T-cell (primary cell): ENCODE results near the gene RXRA. TPM values are rescaled to one million over a fixed set of nuclear protein-coding genes. Genes with fewer than 3 reads are reported as not detected.

Source experiments
- ATAC-seq, 4 experiments: fragments of 200-7000 bp in 3 of 4; fragments of 150-1000 bp in 1 of 4; cut with Tn5 transposase; replicated peaks in 1 of 4; 1 replicate in 3 of 4; 2 replicates in 1 of 4; pipeline ENCODE4 v1.10.0; 2021; ENCODE audit warnings: moderate library complexity in 3 of 4, mild to moderate bottlenecking in 2 of 4, moderate number of reproducible peaks in 1 of 4
- CTCF ChIA-PET, 2 donors: fragments of 300-600 bp; sonication (Branson Sonifier 250); formaldehyde crosslinking; loops; one replicate each; lab custom pipeline; 2022; ENCODE audit warnings: antibody characterized with exemption in 2 of 2; lab: Charles Lee
- POLR2A ChIA-PET, 2 donors: fragments of 300-600 bp; sonication (Branson Sonifier 250); formaldehyde crosslinking; loops; one replicate each; lab custom pipeline; 2022; ENCODE audit warnings: antibody characterized with exemption in 2 of 2; lab: Charles Lee
- DNase-seq, 35 experiments: peaks; one replicate each; pipeline versions ENCODE4 v3.0.0 to v3.0.0-alpha.2; 2013 to 2023
- H3K27ac ChIP-seq: one replicate; pipeline ENCODE4 v1.5.1; 2013; ENCODE audit warnings: low read length
- H3K27me3 ChIP-seq, 2 experiments: replicated peaks in 1 of 2; 1 replicate in 1 of 2; 2 replicates in 1 of 2; pipeline versions ENCODE4 v1.6.1 to v1.7.0; 2013; ENCODE audit warnings: low read length in 1 of 2, mixed read lengths in 1 of 2; ENCODE audit not compliant: control insufficient read depth in 2 of 2, insufficient read depth in 2 of 2; ENCODE audit errors: extremely low read depth in 1 of 2
- H3K36me3 ChIP-seq, 2 donors: 1 replicate in 1 of 2; 2 replicates in 1 of 2; pipeline versions ENCODE4 v1.6.1 to v1.7.0; 2013; ENCODE audit warnings: low read length in 1 of 2; ENCODE audit not compliant: control insufficient read depth in 2 of 2, insufficient read depth in 1 of 2; ENCODE audit errors: extremely low read depth in 1 of 2
- H3K4me1 ChIP-seq, 2 experiments: 1 replicate in 1 of 2; 2 replicates in 1 of 2; pipeline versions ENCODE4 v1.6.1 to v1.7.0; 2013; ENCODE audit warnings: low read length in 2 of 2, mixed read lengths in 1 of 2; ENCODE audit not compliant: insufficient read depth in 2 of 2, control insufficient read depth in 1 of 2; ENCODE audit errors: extremely low read depth in 1 of 2
- H3K4me3 ChIP-seq, 2 donors: 1 replicate in 1 of 2; 2 replicates in 1 of 2; pipeline versions ENCODE4 v1.5.1 to v1.7.0; 2013; ENCODE audit warnings: mild to moderate bottlenecking in 2 of 2, low read length in 1 of 2, moderate library complexity in 1 of 2; ENCODE audit not compliant: control insufficient read depth in 1 of 2; ENCODE audit errors: extremely low read depth in 1 of 2
- H3K9me3 ChIP-seq: 2 replicates; pipeline ENCODE4 v1.7.0; 2013
- H3K27ac Mint-ChIP-seq, 2 donors: one replicate each; pipeline ENCODE4 v1.8.0; 2020 to 2021; ENCODE audit warnings: mild to moderate bottlenecking in 2 of 2, mixed read lengths in 2 of 2
- H3K27me3 Mint-ChIP-seq, 2 donors: one replicate each; pipeline ENCODE4 v1.8.0; 2021 to 2022; ENCODE audit warnings: mixed read lengths in 2 of 2
- H3K36me3 Mint-ChIP-seq: one replicate; pipeline ENCODE4 v1.8.0; 2021; ENCODE audit warnings: mixed read lengths
- H3K4me1 Mint-ChIP-seq, 3 donors: one replicate each; pipeline ENCODE4 v1.8.0; 2020 to 2022; ENCODE audit warnings: mixed read lengths in 3 of 3, mild to moderate bottlenecking in 1 of 3
- H3K4me3 Mint-ChIP-seq, 3 donors: one replicate each; pipeline ENCODE4 v1.8.0; 2020 to 2022; ENCODE audit warnings: mild to moderate bottlenecking in 3 of 3, mixed read lengths in 3 of 3, moderate library complexity in 3 of 3
- H3K9me3 Mint-ChIP-seq, 3 donors: one replicate each; pipeline ENCODE4 v1.8.0; 2020 to 2022; ENCODE audit warnings: mixed read lengths in 3 of 3
- WGBS: methylation state at CpG from one replicate; pipeline ENCODE4 v1.1.5; 2013; ENCODE audit warnings: missing lambda C conversion rate; ENCODE audit not compliant: insufficient coverage; 5-methylcytosine and 5-hydroxymethylcytosine counted together
- total RNA-seq, 35 experiments: library from RNA in 6 of 35; stranded (reverse) in 6 of 35; fragments of 120-200 nt in 1 of 35; gene quantifications; one replicate each; pipeline versions ENCODE4 v1.2.1 to v1.2.4 and lab custom pipeline; 2013 to 2026

The RXRA gene
- total RNA-seq, 5 donors from 2014 or later (not counting 1 experiment from before 2014, with no cell fraction given): 5.6 to 17.7 (median 14.5) TPM

- 87% methylated on average over 3 of the region's 3 CpGs for WGBS
- H3K9me3 Mint-ChIP-seq: no peaks in the 10 kb centered on the region
- ChIA-PET CTCF (no interaction called here), POLR2A (no interaction called here)
- Histone ChIP-seq H3K27ac (no peak overlapping the region), H3K36me3 (no peaks in the 10 kb centered on the region), H3K9me3 (no peaks in the 10 kb centered on the region), H3K27me3 (peaks cover 0 to 26% of the 10 kb centered on the region in 2 experiments), H3K4me1 (peaks cover 0 to 16% of the 10 kb centered on the region in 2 experiments), H3K4me3 (no peak overlapping the region)
- H3K27ac Mint-ChIP-seq: no peak overlapping the region
- no peak overlapping the region for H3K4me3 Mint-ChIP-seq
- H3K27me3 Mint-ChIP-seq: no peaks in the 10 kb centered on the region
- no peaks in the 10 kb centered on the region for H3K36me3 Mint-ChIP-seq
- ATAC-seq (no peak), DNase-seq (no peak)
- H3K4me1 Mint-ChIP-seq: peaks cover 0 to 18% (median 8%) of the 10 kb centered on the region in 3 donors
Observed at GRCh38 chr9:134330590-134330989, 4.3 kb downstream of the RXRA start.

GRCh38 chr9:134331186-134332025 is 5.2 kb downstream of the RXRA start:
- Histone ChIP-seq H3K27ac (no peak overlapping the region), H3K4me1 (peaks cover 0 to 15% of the 10 kb centered on the region in 2 experiments), H3K4me3 (no peak overlapping the region), H3K27me3 (peaks cover 0 to 25% of the 10 kb centered on the region in 2 experiments), H3K36me3 (no peaks in the 10 kb centered on the region), H3K9me3 (no peaks in the 10 kb centered on the region)
- DNase-seq: no peak
- CTCF ChIA-PET: no interaction called here
- Mint-ChIP-seq H3K4me3 (no peak overlapping the region), H3K4me1 (peaks cover 0 to 18% (median 8%) of the 10 kb centered on the region in 3 donors), H3K36me3 (no peaks in the 10 kb centered on the region), H3K9me3 (no peaks in the 10 kb centered on the region), H3K27me3 (no peaks in the 10 kb centered on the region), H3K27ac (no peak overlapping the region)
- ATAC-seq: no peak
- POLR2A ChIA-PET: no interaction called here
- WGBS: 90% methylated on average over 24 of the region's 30 CpGs

- ATAC-seq (no peak), DNase-seq (no peak)
- ChIA-PET CTCF (no interaction called here), POLR2A (no interaction called here)
- no peaks in the 10 kb centered on the region for H3K9me3 ChIP-seq
- H3K4me3 Mint-ChIP-seq: no peak overlapping the region
- H3K27ac Mint-ChIP-seq: no peak overlapping the region
- H3K4me1 ChIP-seq: peaks cover 0 to 11% of the 10 kb centered on the region in 2 experiments
- H3K27me3 Mint-ChIP-seq: no peaks in the 10 kb centered on the region
- H3K9me3 Mint-ChIP-seq: no peaks in the 10 kb centered on the region
- H3K27ac ChIP-seq: no peak overlapping the region
- H3K36me3 ChIP-seq: no peaks in the 10 kb centered on the region
- H3K4me3 ChIP-seq: no peak overlapping the region
- 73% methylated on average over 8 of the region's 13 CpGs for WGBS
- peaks cover 0 to 22% of the 10 kb centered on the region in 2 experiments for H3K27me3 ChIP-seq
- peaks cover 1 to 17% (median 7%) of the 10 kb centered on the region in 3 donors for H3K4me1 Mint-ChIP-seq
- H3K36me3 Mint-ChIP-seq: no peaks in the 10 kb centered on the region
Observed at GRCh38 chr9:134332266-134332665, 6.0 kb downstream of the RXRA start.

GRCh38 chr9:134332841-134333233 is 6.6 kb downstream of the RXRA start:
- H3K4me1 Mint-ChIP-seq: peaks cover 7 to 17% (median 7%) of the 10 kb centered on the region in 3 donors
- H3K4me1 ChIP-seq: peaks cover 0 to 5% of the 10 kb centered on the region in 2 experiments
- 67% methylated on average over 4 of the region's 8 CpGs for WGBS
- H3K4me3 ChIP-seq: no peak overlapping the region
- peaks cover 0 to 16% of the 10 kb centered on the region in 2 experiments for H3K27me3 ChIP-seq
- no peaks in the 10 kb centered on the region for H3K27me3 Mint-ChIP-seq
- ChIA-PET POLR2A (no interaction called here), CTCF (no interaction called here)
- no peak for ATAC-seq
- no peak for DNase-seq
- no peak overlapping the region for H3K4me3 Mint-ChIP-seq
- no peaks in the 10 kb centered on the region for H3K36me3 Mint-ChIP-seq
- no peaks in the 10 kb centered on the region for H3K9me3 ChIP-seq
- no peaks in the 10 kb centered on the region for H3K9me3 Mint-ChIP-seq
- no peak overlapping the region for H3K27ac ChIP-seq
- no peak overlapping the region for H3K27ac Mint-ChIP-seq
- no peaks in the 10 kb centered on the region for H3K36me3 ChIP-seq

GRCh38 chr9:134333234-134333873 is 7.1 kb downstream of the RXRA start:
- Mint-ChIP-seq H3K4me3 (no peak overlapping the region), H3K4me1 (peaks cover 4 to 14% (median 7%) of the 10 kb centered on the region in 3 donors), H3K27me3 (no peaks in the 10 kb centered on the region), H3K36me3 (no peaks in the 10 kb centered on the region), H3K27ac (no peak overlapping the region), H3K9me3 (no peaks in the 10 kb centered on the region)
- WGBS: 72% methylated on average over 21 of the region's 24 CpGs
- no peak for ATAC-seq
- Histone ChIP-seq H3K27ac (no peak overlapping the region), H3K36me3 (no peaks in the 10 kb centered on the region), H3K9me3 (no peaks in the 10 kb centered on the region), H3K27me3 (peaks cover 0 to 11% of the 10 kb centered on the region in 2 experiments), H3K4me3 (no peak overlapping the region), H3K4me1 (no peaks in the 10 kb centered on the region)
- no peak for DNase-seq
- POLR2A ChIA-PET: no interaction called here
- CTCF ChIA-PET: no interaction called here

GRCh38 chr9:134333874-134334581 is 7.8 kb downstream of the RXRA start:
- DNase-seq: no peak
- Histone ChIP-seq H3K27ac (no peak overlapping the region), H3K27me3 (peaks cover 0 to 5% of the 10 kb centered on the region in 2 experiments), H3K9me3 (no peaks in the 10 kb centered on the region), H3K4me1 (no peaks in the 10 kb centered on the region), H3K36me3 (no peaks in the 10 kb centered on the region), H3K4me3 (no peak overlapping the region)
- ChIA-PET CTCF (no interaction called here), POLR2A (no interaction called here)
- H3K4me1 Mint-ChIP-seq: peaks cover 4 to 14% (median 7%) of the 10 kb centered on the region in 3 donors
- H3K27me3 Mint-ChIP-seq: no peaks in the 10 kb centered on the region
- H3K36me3 Mint-ChIP-seq: no peaks in the 10 kb centered on the region
- ATAC-seq: no peak
- no peak overlapping the region for H3K27ac Mint-ChIP-seq
- H3K9me3 Mint-ChIP-seq: no peaks in the 10 kb centered on the region
- 83% methylated on average over 12 of the region's 16 CpGs for WGBS
- no peak overlapping the region for H3K4me3 Mint-ChIP-seq
